ENCODE data around the gene RGS9BP.

DNA sequence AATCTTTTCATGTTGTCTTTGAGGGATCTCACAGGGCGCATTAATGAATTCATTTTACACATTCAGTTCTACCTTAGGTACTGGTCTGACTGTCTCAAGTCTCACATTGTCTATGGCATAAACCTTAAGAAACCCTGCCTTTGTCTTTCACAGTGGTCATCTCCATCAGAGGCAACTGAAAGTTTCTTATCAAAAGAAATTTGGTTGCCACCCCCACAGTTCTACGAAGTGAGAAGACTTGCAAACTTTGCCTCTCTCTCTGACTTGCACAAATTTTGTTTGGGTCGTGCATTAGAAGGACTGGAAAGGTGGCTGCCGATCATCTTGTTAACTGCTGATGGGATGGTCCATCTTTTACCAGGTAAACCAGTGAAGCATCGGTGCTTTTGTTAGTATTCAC, 33.4 kb downstream of the RGS9BP start:
- TF ChIP-seq, protein P1, sequence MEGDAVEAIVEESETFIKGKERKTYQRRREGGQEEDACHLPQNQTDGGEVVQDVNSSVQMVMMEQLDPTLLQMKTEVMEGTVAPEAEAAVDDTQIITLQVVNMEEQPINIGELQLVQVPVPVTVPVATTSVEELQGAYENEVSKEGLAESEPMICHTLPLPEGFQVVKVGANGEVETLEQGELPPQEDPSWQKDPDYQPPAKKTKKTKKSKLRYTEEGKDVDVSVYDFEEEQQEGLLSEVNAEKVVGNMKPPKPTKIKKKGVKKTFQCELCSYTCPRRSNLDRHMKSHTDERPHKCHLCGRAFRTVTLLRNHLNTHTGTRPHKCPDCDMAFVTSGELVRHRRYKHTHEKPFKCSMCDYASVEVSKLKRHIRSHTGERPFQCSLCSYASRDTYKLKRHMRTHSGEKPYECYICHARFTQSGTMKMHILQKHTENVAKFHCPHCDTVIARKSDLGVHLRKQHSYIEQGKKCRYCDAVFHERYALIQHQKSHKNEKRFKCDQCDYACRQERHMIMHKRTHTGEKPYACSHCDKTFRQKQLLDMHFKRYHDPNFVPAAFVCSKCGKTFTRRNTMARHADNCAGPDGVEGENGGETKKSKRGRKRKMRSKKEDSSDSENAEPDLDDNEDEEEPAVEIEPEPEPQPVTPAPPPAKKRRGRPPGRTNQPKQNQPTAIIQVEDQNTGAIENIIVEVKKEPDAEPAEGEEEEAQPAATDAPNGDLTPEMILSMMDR (IDR thresholded peaks at IDR 0.05): no peak
- no peak for TF ChIP-seq POLR2A (IDR thresholded peaks at IDR 0.05)
